ENCODE data around the gene CAMK1. TPM values are rescaled to one million over a fixed set of nuclear protein-coding genes. Genes with fewer than 3 reads are reported as not detected.

The CAMK1 gene
- total and polyA plus RNA-seq, 9 of the 15 experiments (the other 6 are each of a cell fraction or from before 2014, with no cell fraction given) = 0.23 to 10.7 (median 6.0) TPM

- no peak for TF ChIP-seq ATF2 (CRISPR knock-in tag; IDR thresholded peaks at IDR 0.05)
- TF ChIP-seq RAD21 (CRISPR knock-in tag; conservative IDR thresholded peaks at IDR 0.05 in 1 of 2, IDR thresholded peaks at IDR 0.05 in 1 of 2) = 0 out of 4 replicates have a peak, but pooled peaks of 1 of the 2 experiments have one; percentile 11
- peak; percentile 76 for TF ChIP-seq SAP30 (IDR thresholded peaks at IDR 0.05; ENCODE audit: borderline replicate concordance, insufficient read depth, low read depth, low read length, poor library complexity, severe bottlenecking)
- peak; percentile 99 for TF ChIP-seq SMAD4 (CRISPR knock-in tag; conservative IDR thresholded peaks at IDR 0.05)
- TF ChIP-seq CGGBP1 (CRISPR knock-in tag; IDR thresholded peaks at IDR 0.05) = peak; percentile 94; the same call in 1 of the 2 replicates
- TF ChIP-seq FOXJ3 (CRISPR knock-in tag; IDR thresholded peaks at IDR 0.05) = no peak
- no peak for TF ChIP-seq KAT2B (IDR thresholded peaks at IDR 0.05; ENCODE audit: low read depth, low read length)
- peak; percentile 98 for TF ChIP-seq EP400 (IDR thresholded peaks at IDR 0.05)
- TF ChIP-seq TEAD1 (CRISPR knock-in tag; IDR thresholded peaks at IDR 0.05) = peak; percentile 46 to 75; a peak in 1 of 4 replicates
- TF ChIP-seq, protein P1, sequence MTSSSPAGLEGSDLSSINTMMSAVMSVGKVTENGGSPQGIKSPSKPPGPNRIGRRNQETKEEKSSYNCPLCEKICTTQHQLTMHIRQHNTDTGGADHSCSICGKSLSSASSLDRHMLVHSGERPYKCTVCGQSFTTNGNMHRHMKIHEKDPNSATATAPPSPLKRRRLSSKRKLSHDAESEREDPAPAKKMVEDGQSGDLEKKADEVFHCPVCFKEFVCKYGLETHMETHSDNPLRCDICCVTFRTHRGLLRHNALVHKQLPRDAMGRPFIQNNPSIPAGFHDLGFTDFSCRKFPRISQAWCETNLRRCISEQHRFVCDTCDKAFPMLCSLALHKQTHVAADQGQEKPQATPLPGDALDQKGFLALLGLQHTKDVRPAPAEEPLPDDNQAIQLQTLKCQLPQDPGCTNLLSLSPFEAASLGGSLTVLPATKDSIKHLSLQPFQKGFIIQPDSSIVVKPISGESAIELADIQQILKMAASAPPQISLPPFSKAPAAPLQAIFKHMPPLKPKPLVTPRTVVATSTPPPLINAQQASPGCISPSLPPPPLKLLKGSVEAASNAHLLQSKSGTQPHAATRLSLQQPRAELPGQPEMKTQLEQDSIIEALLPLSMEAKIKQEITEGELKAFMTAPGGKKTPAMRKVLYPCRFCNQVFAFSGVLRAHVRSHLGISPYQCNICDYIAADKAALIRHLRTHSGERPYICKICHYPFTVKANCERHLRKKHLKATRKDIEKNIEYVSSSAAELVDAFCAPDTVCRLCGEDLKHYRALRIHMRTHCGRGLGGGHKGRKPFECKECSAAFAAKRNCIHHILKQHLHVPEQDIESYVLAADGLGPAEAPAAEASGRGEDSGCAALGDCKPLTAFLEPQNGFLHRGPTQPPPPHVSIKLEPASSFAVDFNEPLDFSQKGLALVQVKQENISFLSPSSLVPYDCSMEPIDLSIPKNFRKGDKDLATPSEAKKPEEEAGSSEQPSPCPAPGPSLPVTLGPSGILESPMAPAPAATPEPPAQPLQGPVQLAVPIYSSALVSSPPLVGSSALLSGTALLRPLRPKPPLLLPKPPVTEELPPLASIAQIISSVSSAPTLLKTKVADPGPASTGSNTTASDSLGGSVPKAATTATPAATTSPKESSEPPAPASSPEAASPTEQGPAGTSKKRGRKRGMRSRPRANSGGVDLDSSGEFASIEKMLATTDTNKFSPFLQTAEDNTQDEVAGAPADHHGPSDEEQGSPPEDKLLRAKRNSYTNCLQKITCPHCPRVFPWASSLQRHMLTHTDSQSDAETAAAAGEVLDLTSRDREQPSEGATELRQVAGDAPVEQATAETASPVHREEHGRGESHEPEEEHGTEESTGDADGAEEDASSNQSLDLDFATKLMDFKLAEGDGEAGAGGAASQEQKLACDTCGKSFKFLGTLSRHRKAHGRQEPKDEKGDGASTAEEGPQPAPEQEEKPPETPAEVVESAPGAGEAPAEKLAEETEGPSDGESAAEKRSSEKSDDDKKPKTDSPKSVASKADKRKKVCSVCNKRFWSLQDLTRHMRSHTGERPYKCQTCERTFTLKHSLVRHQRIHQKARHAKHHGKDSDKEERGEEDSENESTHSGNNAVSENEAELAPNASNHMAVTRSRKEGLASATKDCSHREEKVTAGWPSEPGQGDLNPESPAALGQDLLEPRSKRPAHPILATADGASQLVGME (CRISPR knock-in tag; IDR thresholded peaks at IDR 0.05) = 0 out of 2 replicates have a peak, but pooled peaks have one; percentile 59
- no peak for TF ChIP-seq ZNF717 (CRISPR knock-in tag; IDR thresholded peaks at IDR 0.05)
- TF ChIP-seq RBBP5 (IDR thresholded peaks at IDR 0.05; ENCODE audit: borderline replicate concordance, insufficient read depth, low read length, poor library complexity, severe bottlenecking) = peak; percentile 98
- no peak for TF ChIP-seq BRD9 (IDR thresholded peaks at IDR 0.05; ENCODE audit: low read depth, partially characterized antibody)
- TF ChIP-seq, protein P2, sequence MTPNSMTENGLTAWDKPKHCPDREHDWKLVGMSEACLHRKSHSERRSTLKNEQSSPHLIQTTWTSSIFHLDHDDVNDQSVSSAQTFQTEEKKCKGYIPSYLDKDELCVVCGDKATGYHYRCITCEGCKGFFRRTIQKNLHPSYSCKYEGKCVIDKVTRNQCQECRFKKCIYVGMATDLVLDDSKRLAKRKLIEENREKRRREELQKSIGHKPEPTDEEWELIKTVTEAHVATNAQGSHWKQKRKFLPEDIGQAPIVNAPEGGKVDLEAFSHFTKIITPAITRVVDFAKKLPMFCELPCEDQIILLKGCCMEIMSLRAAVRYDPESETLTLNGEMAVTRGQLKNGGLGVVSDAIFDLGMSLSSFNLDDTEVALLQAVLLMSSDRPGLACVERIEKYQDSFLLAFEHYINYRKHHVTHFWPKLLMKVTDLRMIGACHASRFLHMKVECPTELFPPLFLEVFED (CRISPR knock-in tag; conservative IDR thresholded peaks at IDR 0.05) = peak; percentile 66
- peak; percentile 64; the same call in 1 of the 2 replicates for TF ChIP-seq GTF2F1 (IDR thresholded peaks at IDR 0.05; ENCODE audit: low read depth, low read length)
- no peak for TF ChIP-seq ZFP30 (CRISPR knock-in tag; IDR thresholded peaks at IDR 0.05; ENCODE audit: borderline replicate concordance)
- TF ChIP-seq RUNX1 (IDR thresholded peaks at IDR 0.05; ENCODE audit: low read depth) = peak; percentile 51; the same call in 1 of the 2 replicates
These were observed 38.3 kb downstream of the CAMK1 start, which contains the start of gene BRPF1 (continued) for GRCh38 chr3:9731206-9732079.
